Neural cell (in vitro differentiated cells): ENCODE results near the gene TM9SF1. TPM values are rescaled to one million over a fixed set of nuclear protein-coding genes. Genes with fewer than 3 reads are reported as not detected.
"Not testable (repeated sequence)": the region's sequence is repeated elsewhere in the genome, so short reads cannot be mapped to it uniquely, and the experiment has no call there.

ENCODE experiments used
- H2AFZ ChIP-seq: fragments of 200-600, 300-800 bp; sonication (generic), shearing (Covaris generic); 2 replicates; pipeline ENCODE4 v1.6.0; 2014; ENCODE audit warnings: low read depth, mild to moderate bottlenecking, antibody characterized with exemption, low read length, moderate library complexity
- H3F3A ChIP-seq: fragments of 200-600 bp; shearing (Covaris generic); 2 replicates; pipeline ENCODE4 v1.6.1; 2016; ENCODE audit warnings: mild to moderate bottlenecking, moderate library complexity, mixed read lengths, antibody characterized with exemption, low read length; ENCODE audit not compliant: insufficient read depth, poor library complexity, severe bottlenecking
- H3K27ac ChIP-seq: fragments of 200-600, 300-800 bp; sonication (generic), shearing (Covaris generic); 2 replicates; pipeline ENCODE4 v1.5.1; 2014; ENCODE audit warnings: mild to moderate bottlenecking, low read length, moderate library complexity
- H3K27me3 ChIP-seq: fragments of 300-800, 200-600 bp; sonication (generic), shearing (Covaris generic); 2 replicates; pipeline ENCODE4 v1.6.0; 2014; ENCODE audit warnings: mild to moderate bottlenecking, low read depth, low read length, moderate library complexity; ENCODE audit not compliant: insufficient read depth
- H3K36me3 ChIP-seq: fragments of 300-800, 200-600 bp; sonication (generic), shearing (Covaris generic); 2 replicates; pipeline ENCODE4 v1.5.1; 2014; ENCODE audit warnings: mild to moderate bottlenecking, antibody characterized with exemption, low read length, moderate library complexity; ENCODE audit not compliant: insufficient read depth
- H3K4me2 ChIP-seq: fragments of 300-800, 200-600 bp; sonication (generic), shearing (Covaris generic); 2 replicates; pipeline ENCODE4 v1.6.0; 2014; ENCODE audit warnings: mild to moderate bottlenecking, low read length
- H3K4me3 ChIP-seq: fragments of 300-800, 200-600 bp; sonication (generic), shearing (Covaris generic); 2 replicates; pipeline ENCODE4 v1.5.1; 2014; ENCODE audit warnings: mild to moderate bottlenecking, low read length, moderate library complexity
- H3K79me2 ChIP-seq: fragments of 200-600 bp; shearing (Covaris generic); replicated peaks from 2 replicates; pipeline ENCODE4 v1.6.0; 2014; ENCODE audit warnings: mild to moderate bottlenecking, low read length, moderate library complexity; ENCODE audit not compliant: insufficient read depth
- H3K9ac ChIP-seq: fragments of 300-800, 200-600 bp; sonication (generic), shearing (Covaris generic); 2 replicates; pipeline ENCODE4 v1.6.1; 2016; ENCODE audit warnings: mild to moderate bottlenecking, low read length, mixed read lengths
- H3K9me2 ChIP-seq: fragments of 200-600 bp; shearing (Covaris generic); 2 replicates; pipeline ENCODE4 v1.6.1; 2016; ENCODE audit warnings: mild to moderate bottlenecking, low read length, mixed read lengths; ENCODE audit not compliant: insufficient read depth
- H3K9me3 ChIP-seq: fragments of 200-600, 300-800 bp; sonication (generic), shearing (Covaris generic); 2 replicates; pipeline ENCODE4 v1.6.1; 2016; ENCODE audit warnings: mild to moderate bottlenecking, mixed run types, low read length, moderate library complexity, mixed read lengths
- H4K20me1 ChIP-seq: fragments of 200-600 bp; shearing (Covaris generic); 2 replicates; pipeline ENCODE4 v1.6.1; 2016; ENCODE audit warnings: mild to moderate bottlenecking, mixed run types; ENCODE audit not compliant: insufficient read depth
- CTCF ChIP-seq: fragments of 450-650 bp; IDR thresholded peaks from 2 replicates; pipeline ENCODE4 v1.5.1; 2014; ENCODE audit warnings: antibody characterized with exemption, mild to moderate bottlenecking, moderate library complexity; ENCODE audit not compliant: poor library complexity, severe bottlenecking
- EP300 ChIP-seq: fragments of 450-650 bp; conservative IDR thresholded peaks from 2 replicates; pipeline ENCODE4 v1.6.1; 2014; ENCODE audit warnings: antibody characterized with exemption, mild to moderate bottlenecking, moderate library complexity; ENCODE audit not compliant: poor library complexity, severe bottlenecking
- EZH2 ChIP-seq: fragments of 200-600, 300-800 bp; shearing (Covaris generic), sonication (generic); IDR thresholded peaks from 2 replicates; pipeline ENCODE4 v1.6.1; 2014; ENCODE audit warnings: antibody characterized with exemption, low read length, borderline replicate concordance, mild to moderate bottlenecking; ENCODE audit not compliant: insufficient read depth, poor library complexity, severe bottlenecking
- MXI1 ChIP-seq: fragments of 450-650 bp; conservative IDR thresholded peaks from 2 replicates; pipeline ENCODE4 v1.6.1; 2014; ENCODE audit warnings: antibody characterized with exemption, mild to moderate bottlenecking; ENCODE audit not compliant: poor library complexity, severe bottlenecking
- POLR2AphosphoS5 ChIP-seq: IDR thresholded peaks from 2 replicates; pipeline ENCODE4 v1.6.1; 2012
- RAD21 ChIP-seq: fragments of 450-650 bp; conservative IDR thresholded peaks from 2 replicates; pipeline ENCODE4 v1.6.1; 2014; ENCODE audit warnings: antibody characterized with exemption, mild to moderate bottlenecking, moderate library complexity
- REST ChIP-seq: IDR thresholded peaks from 2 replicates; pipeline ENCODE4 v1.6.1; 2012; ENCODE audit warnings: borderline replicate concordance
- SMC3 ChIP-seq: fragments of 450-650 bp; conservative IDR thresholded peaks from 2 replicates; pipeline ENCODE4 v1.6.1; 2014; ENCODE audit warnings: antibody characterized with exemption, mild to moderate bottlenecking, moderate library complexity; ENCODE audit not compliant: poor library complexity
- TAF1 ChIP-seq: IDR thresholded peaks from 2 replicates; pipeline ENCODE4 v1.6.1; 2012; ENCODE audit warnings: low read depth
- polyA plus RNA-seq: library from polyadenylated mRNA; depleted of rRNA; stranded (reverse); fragments of >200 nt; gene quantifications from 2 replicates; pipeline ENCODE4 v1.2.3, GENCODE V29; 2014

The TM9SF1 gene
- polyA plus RNA-seq, 1 donor from 2014 or later = 25.1 TPM

DNA sequence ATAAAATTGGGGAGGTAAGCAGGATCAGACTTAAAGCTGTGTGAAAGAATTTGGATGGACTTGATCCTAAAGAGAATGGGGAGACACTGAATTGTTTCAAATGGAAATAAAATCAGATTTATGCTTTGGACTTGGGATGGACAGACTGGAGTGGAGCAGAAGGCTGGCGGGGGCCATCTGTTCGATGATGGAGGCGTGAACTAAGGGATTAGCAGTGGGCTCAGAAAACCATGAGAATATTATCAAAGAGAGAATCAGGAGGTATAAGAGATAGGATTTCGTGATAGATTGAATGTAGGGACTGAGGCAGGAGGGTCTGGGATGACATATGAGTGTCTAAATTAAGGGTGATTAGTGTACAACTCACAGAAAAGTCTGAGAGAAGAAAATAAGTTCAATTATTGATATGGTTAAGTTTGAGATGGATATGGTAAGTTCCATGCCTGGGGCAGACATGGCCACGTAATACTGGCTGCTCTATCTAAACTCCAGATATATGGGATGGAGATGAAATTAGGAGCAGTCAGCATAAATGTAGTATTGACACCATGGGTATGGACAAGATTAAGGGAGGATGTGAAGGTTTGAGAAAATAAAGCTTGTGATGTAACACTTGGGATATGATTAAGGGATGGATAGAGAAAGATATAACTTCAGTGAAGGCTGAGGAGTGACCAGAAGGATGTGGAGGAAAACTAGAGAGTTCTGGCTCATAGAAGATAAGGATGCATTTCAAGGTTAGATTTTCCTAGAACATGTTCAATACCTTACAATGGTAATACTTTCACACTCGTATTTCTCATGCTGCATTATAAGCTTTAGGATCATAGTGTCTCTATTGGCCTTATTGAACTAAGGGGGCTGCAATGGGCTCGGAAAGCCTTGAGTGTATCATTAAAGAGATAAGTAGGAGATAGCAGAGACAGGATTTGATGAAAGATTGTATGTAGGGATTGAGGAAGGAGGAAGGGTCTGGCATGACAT is 9.2 kb upstream of the TM9SF1 start:
- no peaks in the 10 kb centered on the region for H3K36me3 ChIP-seq
- H2AFZ ChIP-seq = no peak overlapping the region
- H3F3A ChIP-seq = no peaks in the 10 kb centered on the region
- no peak overlapping the region for H3K4me3 ChIP-seq
- TF ChIP-seq POLR2AphosphoS5 (no peak), RAD21 (no peak)
- H3K9ac ChIP-seq = no peak overlapping the region
- H3K9me2 ChIP-seq = no peaks in the 10 kb centered on the region
- H3K9me3 ChIP-seq = no peaks in the 10 kb centered on the region
- H3K27ac ChIP-seq = no peak overlapping the region
- H3K4me2 ChIP-seq = no peak overlapping the region
- no peaks in the 10 kb centered on the region for H3K27me3 ChIP-seq
- no peaks in the 10 kb centered on the region for H4K20me1 ChIP-seq
- no peaks in the 10 kb centered on the region for H3K79me2 ChIP-seq

- H4K20me1 ChIP-seq, H3K27ac ChIP-seq, H3K4me2 ChIP-seq, H3K79me2 ChIP-seq, H3F3A ChIP-seq, H3K27me3 ChIP-seq, H3K36me3 ChIP-seq, H3K9me2 ChIP-seq, H2AFZ ChIP-seq, H3K9ac ChIP-seq, H3K9me3 ChIP-seq, H3K4me3 ChIP-seq: not testable (repeated sequence)
Measured at GRCh38 chr14:24203249-24203886, 8.1 kb upstream of the TM9SF1 start.

- H3K36me3 ChIP-seq, H3K9ac ChIP-seq, H3K9me3 ChIP-seq, H3K27me3 ChIP-seq, H2AFZ ChIP-seq, H4K20me1 ChIP-seq, H3K4me3 ChIP-seq, H3K27ac ChIP-seq, H3K9me2 ChIP-seq, H3K79me2 ChIP-seq, H3F3A ChIP-seq, H3K4me2 ChIP-seq: not testable (repeated sequence)
Measured at GRCh38 chr14:24202538-24202937, 7.3 kb upstream of the TM9SF1 start.

GRCh38 chr14:24198814-24199524 is 3.7 kb upstream of the TM9SF1 start:
- Histone ChIP-seq H3K27me3 (no peaks in the 10 kb centered on the region), H3F3A (no peaks in the 10 kb centered on the region), H3K9ac (no peak overlapping the region), H4K20me1 (no peaks in the 10 kb centered on the region), H3K9me3 (no peaks in the 10 kb centered on the region), H3K36me3 (no peaks in the 10 kb centered on the region), H2AFZ (no peak overlapping the region), H3K9me2 (no peaks in the 10 kb centered on the region), H3K27ac (no peak overlapping the region), H3K79me2 (no peaks in the 10 kb centered on the region), H3K4me3 (no peak overlapping the region), H3K4me2 (no peak overlapping the region)
- TF ChIP-seq POLR2AphosphoS5 = no peak
- TF ChIP-seq RAD21 = no peak
- no peak for TF ChIP-seq REST
- no peak for TF ChIP-seq SMC3
- no peak for TF ChIP-seq EZH2
- no peak for TF ChIP-seq MXI1
- no peak for TF ChIP-seq EP300
- no peak for TF ChIP-seq CTCF
- no peak for TF ChIP-seq TAF1
